HG02798 (cell line): ENCODE measurements around the gene SHQ1.
A peak's percentile ranks its signal among the peaks of the same experiment; 100 is the strongest.

Source experiments
- ATAC-seq: cut with Tn5 transposase; IDR thresholded peaks from one replicate; pipeline ENCODE4 v1.9.1; 2021; ENCODE audit warnings: mild to moderate bottlenecking; ENCODE audit not compliant: unreplicated experiment, poor library complexity

The SHQ1 gene

GRCh38 chr3:72847751-72848702, at the start of gene SHQ1:
SHQ1 (minus strand) TSS chr3:72848445; CDS start chr3:72848340, 105 bp downstream.
- ATAC-seq: peak; percentile 98

- no peak for ATAC-seq
Observed at GRCh38 chr3:72897758-72898007, 49.4 kb upstream of the SHQ1 start.

GRCh38 chr3:72896996-72897757, 48.9 kb upstream of the SHQ1 start:
- no peak for ATAC-seq

DNA sequence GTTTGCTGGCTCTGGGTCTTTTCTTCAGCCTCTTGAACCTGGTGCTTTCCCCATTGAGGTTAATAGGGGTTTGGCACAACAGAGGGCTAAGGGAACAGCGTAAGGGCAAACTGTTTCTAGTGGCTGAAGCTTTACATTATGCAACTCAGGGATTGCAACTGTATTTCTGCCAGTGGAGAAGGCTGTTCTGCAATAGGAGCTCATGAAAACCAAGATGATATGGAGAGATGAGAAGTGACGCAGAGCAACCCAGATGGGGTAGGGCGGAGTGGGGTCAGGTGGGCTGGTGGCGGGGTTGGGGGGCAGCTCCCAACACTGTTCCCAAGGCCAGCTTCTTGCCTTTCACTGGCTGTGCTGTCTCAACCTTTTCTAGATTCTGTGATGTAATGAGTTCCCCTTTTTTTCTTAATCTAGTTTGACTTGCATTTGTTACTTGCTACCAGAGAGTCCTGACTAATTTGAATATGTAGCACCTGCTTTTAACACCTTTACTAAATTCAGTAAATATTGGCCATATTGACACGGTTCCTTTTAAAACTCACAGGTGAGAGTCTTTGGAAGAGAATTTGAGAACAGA, 46.8 kb upstream of the SHQ1 start:
- no peak for ATAC-seq

GRCh38 chr3:72892870-72893269, 44.6 kb upstream of the SHQ1 start:
- no peak for ATAC-seq

DNA sequence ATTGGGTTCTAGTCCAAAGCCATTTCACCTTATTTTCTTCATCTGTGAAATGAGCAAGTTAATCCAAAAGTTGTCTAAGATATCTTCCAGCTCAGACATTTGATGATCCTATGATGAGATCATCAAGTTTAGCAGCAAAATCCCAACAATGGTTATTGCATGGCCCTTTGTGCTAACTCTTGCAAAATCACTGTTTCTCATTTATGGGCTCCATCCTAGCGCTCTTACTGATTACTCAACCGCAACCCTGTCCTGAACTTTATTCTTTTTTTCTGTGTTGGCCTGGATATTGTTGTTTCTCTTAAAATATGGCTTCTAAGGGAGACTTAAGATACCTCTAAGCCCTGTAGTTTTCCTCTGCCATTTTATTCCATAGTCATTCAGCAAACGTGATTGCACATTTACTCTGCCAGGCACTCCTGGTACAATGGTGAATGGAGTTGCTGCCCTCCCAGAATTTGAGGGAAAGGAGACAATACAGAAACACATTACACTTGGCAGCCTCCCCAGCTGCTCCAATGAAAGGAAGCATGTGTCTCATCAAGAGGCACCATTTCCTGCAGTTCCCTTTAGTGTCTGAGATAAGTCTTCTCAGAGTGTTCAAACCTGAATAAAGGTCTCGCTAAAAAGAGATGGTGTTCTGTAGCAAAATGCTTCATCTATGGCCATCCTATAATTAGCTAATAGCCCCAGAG, 44.0 kb upstream of the SHQ1 start:
- ATAC-seq: no peak

- no peak for ATAC-seq
Observed at GRCh38 chr3:72891053-72891855, 43.0 kb upstream of the SHQ1 start.

GRCh38 chr3:72890166-72890925, 42.1 kb upstream of the SHQ1 start:
- ATAC-seq: no peak

DNA sequence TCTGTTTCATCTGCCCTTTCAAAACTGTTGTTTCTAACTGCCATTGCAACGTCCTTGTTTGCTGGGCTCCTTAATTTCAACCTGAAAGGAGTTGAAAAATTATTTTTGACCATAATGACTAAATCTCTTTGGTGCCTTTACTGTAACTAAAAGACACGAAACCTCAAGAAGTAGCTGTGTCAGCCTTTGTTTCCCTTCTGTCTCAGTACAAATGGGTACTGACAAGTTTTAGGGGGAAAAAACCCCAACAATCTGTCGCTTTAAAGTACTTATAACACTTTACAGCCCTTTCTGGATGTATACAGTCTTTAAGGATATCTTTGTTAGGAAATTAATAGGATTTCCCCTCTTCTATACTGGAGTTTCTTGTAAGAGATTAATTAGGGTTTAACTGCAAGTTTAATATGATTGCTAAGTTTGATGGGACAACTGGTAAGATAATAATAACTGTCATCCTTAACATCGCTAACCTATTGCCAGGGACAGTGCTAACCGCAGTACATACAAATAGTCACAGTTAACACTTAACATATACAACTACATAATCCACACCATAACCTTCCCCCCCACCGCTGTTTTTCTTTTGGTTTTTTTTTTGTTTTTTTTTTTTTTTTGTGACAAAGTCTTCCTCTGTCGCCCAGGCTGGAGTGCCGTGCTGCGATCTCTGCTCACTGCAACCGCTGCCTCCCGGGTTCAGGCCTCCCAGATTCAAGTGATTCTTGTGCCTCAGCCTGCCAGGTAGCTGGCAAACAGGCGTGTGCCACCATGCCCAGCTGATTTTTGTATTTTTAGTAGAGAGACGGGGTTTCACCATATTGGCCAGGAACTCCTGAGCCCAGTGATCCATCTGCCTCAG, 41.3 kb upstream of the SHQ1 start:
- ATAC-seq: no peak

- no peak for ATAC-seq
Observed at GRCh38 chr3:72888546-72889309, 40.5 kb upstream of the SHQ1 start.

GRCh38 chr3:72887705-72888545, 39.7 kb upstream of the SHQ1 start, which contains the start of gene GXYLT2:
GXYLT2 (plus strand) TSS chr3:72888046; CDS start chr3:72888234, 188 bp downstream.
- peak; percentile 79 for ATAC-seq

DNA sequence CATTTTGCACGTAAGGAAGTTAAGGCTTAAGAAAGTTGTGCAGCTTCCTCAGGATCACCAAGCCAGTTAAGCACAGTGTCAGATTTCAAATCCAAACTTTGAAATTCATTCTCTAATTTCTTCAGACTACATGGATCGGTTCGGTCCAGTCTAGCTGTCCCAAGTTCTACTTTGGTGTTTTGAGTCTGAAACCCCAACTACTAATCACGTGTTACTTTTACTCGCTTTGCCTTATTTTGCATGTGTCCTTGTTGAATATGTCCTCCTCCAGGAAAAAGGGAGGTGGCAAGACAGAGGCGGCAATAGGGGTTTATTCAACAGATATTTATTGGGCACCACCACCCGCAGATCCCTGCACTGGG, 39.1 kb upstream of the SHQ1 start:
- ATAC-seq: no peak

DNA sequence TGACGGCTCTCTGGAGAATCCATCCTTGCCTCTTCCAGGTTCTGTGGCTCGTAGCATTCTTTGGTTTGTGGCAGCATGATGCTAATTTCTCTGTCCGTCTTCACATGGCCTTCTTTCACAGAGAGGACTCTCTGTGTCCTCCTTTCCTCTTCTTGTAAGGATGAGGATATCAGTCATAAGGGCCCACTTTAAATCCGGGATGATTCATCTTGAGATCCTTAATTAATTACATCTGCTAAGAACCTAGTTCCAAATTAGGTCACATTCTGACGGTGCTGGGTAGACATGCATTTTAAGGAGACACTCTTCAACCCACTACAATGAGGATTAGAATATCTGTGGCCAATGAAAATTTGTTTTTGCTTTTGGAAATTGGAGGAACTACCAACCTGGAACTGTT, 23.9 kb upstream of the SHQ1 start:
- ATAC-seq: no peak

DNA sequence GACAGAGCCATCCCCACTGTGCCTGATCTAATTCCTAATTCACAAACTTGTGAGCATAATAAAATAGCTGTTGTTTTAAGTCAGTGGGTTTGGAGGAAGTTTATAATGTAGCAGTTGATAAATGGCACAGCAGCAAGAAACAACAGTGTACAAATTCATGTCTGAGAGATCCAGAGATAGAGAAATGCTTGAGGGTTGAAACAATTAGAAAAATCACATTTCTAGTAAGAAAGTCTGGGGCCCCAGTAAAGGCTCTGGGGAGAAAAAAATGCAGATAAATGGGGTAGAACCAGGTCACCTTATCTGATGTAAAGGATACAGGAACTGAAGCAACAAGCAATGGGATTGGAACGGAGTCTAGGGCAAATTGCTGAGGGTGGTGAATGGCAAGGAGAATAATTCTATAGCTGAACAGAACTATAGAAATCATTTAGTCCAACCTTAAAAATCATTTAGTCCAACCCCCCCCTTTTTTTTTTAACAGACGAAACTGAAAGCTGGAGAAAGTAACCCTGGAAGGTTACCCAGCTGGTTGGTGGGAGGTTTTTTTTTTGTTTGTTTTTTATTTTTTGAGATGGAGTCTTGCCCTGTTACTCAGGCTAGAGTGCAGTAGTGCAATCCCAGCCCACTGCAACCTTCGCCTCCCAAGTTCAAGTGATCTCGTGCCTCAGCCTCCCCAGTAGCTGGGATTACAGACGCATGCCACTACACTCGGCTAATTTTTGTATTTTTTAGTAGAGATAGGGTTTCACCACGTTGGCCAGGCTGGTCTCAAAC, 14.3 kb upstream of the SHQ1 start:
- ATAC-seq: no peak

DNA sequence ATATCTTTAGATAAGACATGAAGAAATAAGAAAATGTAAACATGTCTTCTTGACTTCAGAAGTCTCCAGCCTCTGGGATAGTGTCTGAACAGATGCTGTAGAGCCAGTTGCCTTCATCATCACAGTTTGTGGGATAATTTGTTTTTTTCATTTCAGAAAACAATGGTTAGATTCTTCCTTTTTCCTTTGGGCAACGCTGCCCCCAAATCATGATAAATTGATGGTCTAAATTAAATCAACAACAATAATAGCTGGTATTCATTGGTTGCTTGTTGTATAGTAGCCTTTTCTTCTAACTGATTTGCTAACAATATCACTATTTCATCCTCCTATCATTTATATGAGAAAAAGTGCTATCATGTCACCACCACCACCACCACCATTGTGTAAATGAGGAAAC, 12.6 kb upstream of the SHQ1 start:
- no peak for ATAC-seq

DNA sequence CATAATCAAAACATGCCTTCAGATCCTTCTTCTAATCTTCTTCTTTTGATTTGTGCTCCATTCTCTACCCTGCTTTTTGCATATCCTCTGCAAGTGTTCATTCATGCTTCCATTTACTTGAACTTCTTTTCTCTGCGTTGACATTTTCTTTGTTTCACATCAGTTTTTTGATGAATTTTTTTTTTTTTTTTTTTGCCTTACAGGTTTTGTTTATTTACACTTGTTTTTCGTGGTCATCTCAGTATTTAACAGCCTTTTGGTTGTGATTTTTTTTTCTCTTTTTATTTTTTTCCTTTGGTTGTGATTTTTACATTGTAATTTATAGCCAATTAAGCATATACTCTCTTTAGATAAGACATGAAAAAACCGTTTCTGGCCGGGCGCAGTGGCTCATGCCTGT, 11.8 kb upstream of the SHQ1 start:
- ATAC-seq: no peak
